ENCODE measurements around the gene CBX5.

DNA sequence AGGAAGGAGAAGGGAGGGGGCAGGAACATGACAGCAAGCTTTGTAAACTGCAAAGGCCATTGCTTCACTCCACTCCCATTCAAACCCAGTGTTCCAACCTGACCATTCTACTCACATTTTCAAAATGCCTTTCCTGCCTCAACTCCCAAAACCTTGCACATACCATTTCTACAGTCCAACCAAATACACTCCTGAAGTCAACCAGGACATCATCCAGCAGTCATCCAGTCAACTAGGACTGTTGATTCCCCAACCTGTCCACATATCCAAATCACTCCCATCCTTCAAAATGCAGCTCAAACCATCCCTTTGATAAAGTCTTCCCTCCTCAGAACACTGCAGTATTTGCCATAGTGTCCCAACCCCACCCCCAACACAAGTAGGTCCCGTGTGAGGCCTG is 94.0 kb downstream of the CBX5 start:
- TF ChIP-seq EZH2 (IDR thresholded peaks at IDR 0.05), result no peak
- TF ChIP-seq, protein P1, sequence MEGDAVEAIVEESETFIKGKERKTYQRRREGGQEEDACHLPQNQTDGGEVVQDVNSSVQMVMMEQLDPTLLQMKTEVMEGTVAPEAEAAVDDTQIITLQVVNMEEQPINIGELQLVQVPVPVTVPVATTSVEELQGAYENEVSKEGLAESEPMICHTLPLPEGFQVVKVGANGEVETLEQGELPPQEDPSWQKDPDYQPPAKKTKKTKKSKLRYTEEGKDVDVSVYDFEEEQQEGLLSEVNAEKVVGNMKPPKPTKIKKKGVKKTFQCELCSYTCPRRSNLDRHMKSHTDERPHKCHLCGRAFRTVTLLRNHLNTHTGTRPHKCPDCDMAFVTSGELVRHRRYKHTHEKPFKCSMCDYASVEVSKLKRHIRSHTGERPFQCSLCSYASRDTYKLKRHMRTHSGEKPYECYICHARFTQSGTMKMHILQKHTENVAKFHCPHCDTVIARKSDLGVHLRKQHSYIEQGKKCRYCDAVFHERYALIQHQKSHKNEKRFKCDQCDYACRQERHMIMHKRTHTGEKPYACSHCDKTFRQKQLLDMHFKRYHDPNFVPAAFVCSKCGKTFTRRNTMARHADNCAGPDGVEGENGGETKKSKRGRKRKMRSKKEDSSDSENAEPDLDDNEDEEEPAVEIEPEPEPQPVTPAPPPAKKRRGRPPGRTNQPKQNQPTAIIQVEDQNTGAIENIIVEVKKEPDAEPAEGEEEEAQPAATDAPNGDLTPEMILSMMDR (IDR thresholded peaks at IDR 0.05), result no peak

All from neural progenitor cell (in vitro differentiated cells).